Gastrocnemius medialis (tissue), 4 donors: ENCODE results near the gene DNAJC28. TPM values are rescaled to one million over a fixed set of nuclear protein-coding genes. Genes with fewer than 3 reads are reported as not detected.

Experiments used
- ATAC-seq, 2 donors: fragments of 150-250 bp; one replicate each; pipeline ENCODE4 v1.9.1; 2016
- DNase-seq, 2 donors: peaks; one replicate each; pipeline ENCODE4 v3.0.0-alpha.2; 2019
- H3K27ac ChIP-seq, 4 donors: fragments of 200-600 bp; sonication (generic); 1 replicate in 1 of 4; 2 replicates in 3 of 4; pipeline ENCODE4 v1.5.1; 2016 to 2018; ENCODE audit warnings: mild to moderate bottlenecking in 2 of 4, moderate library complexity in 1 of 4
- H3K27me3 ChIP-seq, 3 donors: fragments of 200-600 bp; sonication (generic) in 2 of 3; 1 replicate in 1 of 3; 2 replicates in 2 of 3; pipeline versions ENCODE4 v1.5.1 to v1.6.0; 2016 to 2019; ENCODE audit warnings: mild to moderate bottlenecking in 1 of 3, moderate library complexity in 1 of 3
- H3K36me3 ChIP-seq, 2 donors: fragments of 200-600 bp; sonication (generic) in 1 of 2; one replicate each; pipeline ENCODE4 v1.5.1; 2017 to 2018
- H3K4me1 ChIP-seq, 2 donors: fragments of 200-600 bp; sonication (generic) in 1 of 2; one replicate each; pipeline ENCODE4 v1.5.1; 2016 to 2017; ENCODE audit warnings: mild to moderate bottlenecking in 2 of 2
- H3K4me3 ChIP-seq, 4 donors: fragments of 200-600 bp; sonication (generic) in 3 of 4; 1 replicate in 1 of 4; 2 replicates in 3 of 4; pipeline ENCODE4 v1.5.1; 2016 to 2019; ENCODE audit warnings: mild to moderate bottlenecking in 2 of 4
- H3K9me3 ChIP-seq, 3 donors: fragments of 200-600 bp; sonication (generic) in 2 of 3; 1 replicate in 1 of 3; 2 replicates in 2 of 3; pipeline ENCODE4 v1.5.1; 2016 to 2019
- CTCF ChIP-seq, 5 experiments: fragments of 450-650 bp in 3 of 5; fragments of 200-600 bp in 2 of 5; sonication (generic) in 2 of 5; IDR thresholded peaks in 4 of 5; conservative IDR thresholded peaks in 1 of 5; 1 replicate in 4 of 5; 2 replicates in 1 of 5; pipeline ENCODE4 v1.5.1; 2016 to 2019; ENCODE audit warnings: antibody characterized with exemption in 5 of 5, mild to moderate bottlenecking in 3 of 5, moderate library complexity in 3 of 5
- POLR2A ChIP-seq, 2 donors: fragments of 450-650 bp; IDR thresholded peaks; one replicate each; pipeline ENCODE4 v1.6.1; 2017; ENCODE audit warnings: antibody characterized with exemption in 2 of 2, mild to moderate bottlenecking in 2 of 2, moderate library complexity in 2 of 2
- in situ Hi-C, 4 donors: fragments of 200-750 bp; cut with MboI; loops; one replicate each; pipeline versions ENCODE4 v1.15.0 to v1.8.0; 2017; ENCODE audit warnings: low sequenced_read_pairs in 4 of 4
- intact Hi-C: fragments of 100-400 bp; cut with DNase I; formaldehyde crosslinking; loops from one replicate; pipeline ENCODE4 v1.15.1; 2023; ENCODE audit warnings: low total_unique reads
- total RNA-seq, 4 donors: library from RNA; depleted of rRNA; stranded (reverse); fragments of >200 nt; gene quantifications; one replicate each; pipeline versions ENCODE4 v1.1.0 to v1.2.3, GENCODE V29; 2016

DNAJC28 gene
- total RNA-seq, 4 donors from 2014 or later: 1.5 to 3.4 (median 2.5) TPM

- TF ChIP-seq POLR2A (IDR thresholded peaks at IDR 0.05): no peak
- TF ChIP-seq CTCF (IDR thresholded peaks at IDR 0.05 in 4 of 5, conservative IDR thresholded peaks at IDR 0.05 in 1 of 5): no peak
- in situ Hi-C loops: no loop called here
- peaks cover 0 to 52% of the 10 kb centered on the region in 2 donors for H3K36me3 ChIP-seq
- no peaks in the 10 kb centered on the region for H3K9me3 ChIP-seq
- intact Hi-C loops: no loop called here
- H3K4me3 ChIP-seq: no peak overlapping the region
- H3K27me3 ChIP-seq: no peaks in the 10 kb centered on the region
- ATAC-seq (no peak), DNase-seq (no peak)
- no peak overlapping the region for H3K27ac ChIP-seq
- H3K4me1 ChIP-seq: no peaks in the 10 kb centered on the region
Measured at GRCh38 chr21:33458861-33459260, 32.7 kb downstream of the DNAJC28 start.

GRCh38 chr21:33455686-33456446 lies 35.6 kb downstream of the DNAJC28 start:
- ATAC-seq: no peak
- intact Hi-C loops: no loop called here
- H3K27ac ChIP-seq: no peak overlapping the region

DNA sequence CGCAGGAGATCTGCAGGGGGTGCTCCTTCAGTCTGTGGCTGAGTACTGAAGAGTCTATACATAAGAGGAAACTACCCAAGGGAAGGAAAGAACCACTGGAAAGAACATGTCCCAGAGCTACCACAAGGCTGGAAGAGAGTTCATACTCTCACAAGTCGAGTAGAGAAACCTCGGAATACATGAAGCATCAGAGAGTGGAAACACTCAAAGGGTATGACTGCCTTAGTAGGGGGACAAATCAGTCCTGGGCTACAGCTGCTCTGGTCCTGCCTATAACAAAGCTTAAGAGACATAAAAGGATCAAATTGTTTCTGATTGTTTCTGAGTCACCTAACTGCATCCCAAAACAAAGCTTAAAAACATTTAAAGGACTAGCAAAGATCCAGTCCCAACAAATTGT lies 39.2 kb downstream of the DNAJC28 start:
- intact Hi-C loops: no loop called here
- Histone ChIP-seq H3K9me3 (no peaks in the 10 kb centered on the region), H3K4me1 (no peaks in the 10 kb centered on the region), H3K27ac (no peak overlapping the region), H3K27me3 (no peaks in the 10 kb centered on the region), H3K4me3 (no peak overlapping the region), H3K36me3 (peaks cover 0 to 21% of the 10 kb centered on the region in 2 donors)
- in situ Hi-C loops: no loop called here
- DNase-seq (no peak), ATAC-seq (no peak)
- no peak for TF ChIP-seq POLR2A (IDR thresholded peaks at IDR 0.05)
- TF ChIP-seq CTCF (IDR thresholded peaks at IDR 0.05 in 4 of 5, conservative IDR thresholded peaks at IDR 0.05 in 1 of 5): no peak

More at GRCh38 chr21:33455686-33456446, 35.6 kb downstream of the DNAJC28 start:
- H3K4me3 ChIP-seq: no peak overlapping the region
- no peaks in the 10 kb centered on the region for H3K4me1 ChIP-seq
- H3K9me3 ChIP-seq: no peaks in the 10 kb centered on the region
- TF ChIP-seq POLR2A (IDR thresholded peaks at IDR 0.05): no peak
- TF ChIP-seq CTCF (IDR thresholded peaks at IDR 0.05 in 4 of 5, conservative IDR thresholded peaks at IDR 0.05 in 1 of 5): no peak
- no peaks in the 10 kb centered on the region for H3K27me3 ChIP-seq
- peaks cover 0 to 39% of the 10 kb centered on the region in 2 donors for H3K36me3 ChIP-seq
- in situ Hi-C loops: no loop called here
- no peak for DNase-seq

- intact Hi-C loops (no loop called here), in situ Hi-C loops (no loop called here)
- peaks cover 0 to 18% of the 10 kb centered on the region in 2 donors for H3K36me3 ChIP-seq
- ATAC-seq: no peak
- TF ChIP-seq POLR2A (IDR thresholded peaks at IDR 0.05) (no peak), CTCF (IDR thresholded peaks at IDR 0.05 in 4 of 5, conservative IDR thresholded peaks at IDR 0.05 in 1 of 5) (no peak)
- H3K27me3 ChIP-seq: no peaks in the 10 kb centered on the region
- no peaks in the 10 kb centered on the region for H3K4me1 ChIP-seq
- H3K4me3 ChIP-seq: no peak overlapping the region
- DNase-seq: no peak
- H3K27ac ChIP-seq: no peak overlapping the region
- H3K9me3 ChIP-seq: no peaks in the 10 kb centered on the region
Measured at GRCh38 chr21:33451634-33452071, 39.9 kb downstream of the DNAJC28 start.
